ENCODE results near the gene SORL1-AS1.
"Not testable (repeated sequence)": the region's sequence is repeated elsewhere in the genome, so short reads cannot be mapped to it uniquely, and the experiment has no call there.

The SORL1-AS1 gene

GRCh38 chr11:121482231-121483129, 29.7 kb upstream of the SORL1-AS1 start:
- Mint-ChIP-seq H3K4me3 (peak overlapping the region; percentile 77), H3K36me3 (ENCODE audit: low read depth) (peaks cover 44% of the 10 kb centered on the region), H3K4me1 (peaks cover 45% of the 10 kb centered on the region), H3K27ac (peak overlapping the region; percentile 92), H3K27me3 (no peaks in the 10 kb centered on the region), H3K9me3 (no peaks in the 10 kb centered on the region)
- peak; percentile 89 for DNase-seq
- intact Hi-C loops (cut with micrococcal nuclease), result loop anchor here (1.0 kb wide), 3 partner anchors 14 to 30 kb away; partner anchors contain the start of genes SORL1 and SORL1-AS1

- peak overlapping the region; percentile 92 for H3K27ac Mint-ChIP-seq
- intact Hi-C loops (cut with micrococcal nuclease), result loop anchor here (1.0 kb wide), 3 partner anchors 13 to 29 kb away; partner anchors contain the start of genes SORL1 and SORL1-AS1
- peak; percentile 93 for DNase-seq
- H3K4me3 Mint-ChIP-seq, result peak overlapping the region; percentile 77
- H3K4me1 Mint-ChIP-seq, result peaks cover 50% of the 10 kb centered on the region
- not testable (repeated sequence) for H3K27me3 Mint-ChIP-seq, H3K9me3 Mint-ChIP-seq
- peaks cover 42% of the 10 kb centered on the region for H3K36me3 Mint-ChIP-seq (ENCODE audit: low read depth)
Measured at GRCh38 chr11:121481484-121482230, 28.9 kb upstream of the SORL1-AS1 start.

- Mint-ChIP-seq H3K9me3 (no peaks in the 10 kb centered on the region), H3K4me1 (peaks cover 48% of the 10 kb centered on the region), H3K4me3 (no peak overlapping the region), H3K27ac (no peak overlapping the region), H3K36me3 (ENCODE audit: low read depth) (peaks cover 36% of the 10 kb centered on the region), H3K27me3 (no peaks in the 10 kb centered on the region)
- DNase-seq, result no peak
- intact Hi-C loops (cut with micrococcal nuclease), result no loop called here
Measured at GRCh38 chr11:121479698-121480238, 27.0 kb upstream of the SORL1-AS1 start.

- intact Hi-C loops (cut with micrococcal nuclease), result no loop called here
- no peak overlapping the region for H3K27ac Mint-ChIP-seq
- no peaks in the 10 kb centered on the region for H3K9me3 Mint-ChIP-seq
- DNase-seq, result no peak
- no peaks in the 10 kb centered on the region for H3K27me3 Mint-ChIP-seq
- peaks cover 35% of the 10 kb centered on the region for H3K36me3 Mint-ChIP-seq (ENCODE audit: low read depth)
- no peak overlapping the region for H3K4me3 Mint-ChIP-seq
- H3K4me1 Mint-ChIP-seq, result peaks cover 50% of the 10 kb centered on the region
Measured at GRCh38 chr11:121478895-121479697, 26.3 kb upstream of the SORL1-AS1 start.

GRCh38 chr11:121478226-121478894, 25.6 kb upstream of the SORL1-AS1 start:
- no peak overlapping the region for H3K27ac Mint-ChIP-seq

GRCh38 chr11:121476379-121477032, 23.7 kb upstream of the SORL1-AS1 start:
- Mint-ChIP-seq H3K36me3 (ENCODE audit: low read depth) (peaks cover 47% of the 10 kb centered on the region), H3K27ac (peak overlapping the region; percentile 30), H3K4me3 (no peak overlapping the region), H3K9me3 (no peaks in the 10 kb centered on the region), H3K27me3 (no peaks in the 10 kb centered on the region), H3K4me1 (peaks cover 50% of the 10 kb centered on the region)
- no peak for DNase-seq
- intact Hi-C loops (cut with micrococcal nuclease), result no loop called here

More at GRCh38 chr11:121478226-121478894, 25.6 kb upstream of the SORL1-AS1 start:
- peaks cover 31% of the 10 kb centered on the region for H3K36me3 Mint-ChIP-seq (ENCODE audit: low read depth)
- no peak overlapping the region for H3K4me3 Mint-ChIP-seq
- no peak for DNase-seq
- no peaks in the 10 kb centered on the region for H3K9me3 Mint-ChIP-seq
- H3K4me1 Mint-ChIP-seq, result peaks cover 45% of the 10 kb centered on the region
- intact Hi-C loops (cut with micrococcal nuclease), result no loop called here
- H3K27me3 Mint-ChIP-seq, result no peaks in the 10 kb centered on the region

- no peak overlapping the region for H3K4me3 Mint-ChIP-seq
- H3K27ac Mint-ChIP-seq, result peak overlapping the region; percentile 32
- intact Hi-C loops (cut with micrococcal nuclease), result no loop called here
- H3K9me3 Mint-ChIP-seq, result peaks cover 4% of the 10 kb centered on the region
- H3K4me1 Mint-ChIP-seq, result peaks cover 57% of the 10 kb centered on the region
- no peaks in the 10 kb centered on the region for H3K27me3 Mint-ChIP-seq
- no peak for DNase-seq
- H3K36me3 Mint-ChIP-seq (ENCODE audit: low read depth), result peaks cover 59% of the 10 kb centered on the region
Measured at GRCh38 chr11:121474680-121475079, 21.9 kb upstream of the SORL1-AS1 start.

GRCh38 chr11:121473064-121473777, 20.5 kb upstream of the SORL1-AS1 start:
- Mint-ChIP-seq H3K9me3 (peaks cover 6% of the 10 kb centered on the region), H3K27me3 (no peaks in the 10 kb centered on the region), H3K27ac (peak overlapping the region; percentile 54), H3K4me3 (no peak overlapping the region), H3K36me3 (ENCODE audit: low read depth) (peaks cover 59% of the 10 kb centered on the region), H3K4me1 (peaks cover 65% of the 10 kb centered on the region)
- intact Hi-C loops (cut with micrococcal nuclease), result no loop called here
- no peak for DNase-seq

- Mint-ChIP-seq H3K36me3 (ENCODE audit: low read depth) (peaks cover 53% of the 10 kb centered on the region), H3K4me3 (no peak overlapping the region), H3K4me1 (peaks cover 73% of the 10 kb centered on the region), H3K9me3 (peaks cover 6% of the 10 kb centered on the region), H3K27me3 (no peaks in the 10 kb centered on the region), H3K27ac (no peak overlapping the region)
- no peak for DNase-seq
- intact Hi-C loops (cut with micrococcal nuclease), result no loop called here
Measured at GRCh38 chr11:121472312-121472711, 19.5 kb upstream of the SORL1-AS1 start.

- H3K4me3 Mint-ChIP-seq, result no peak overlapping the region
- H3K9me3 Mint-ChIP-seq, result peaks cover 6% of the 10 kb centered on the region
- no peak overlapping the region for H3K27ac Mint-ChIP-seq
- no peaks in the 10 kb centered on the region for H3K27me3 Mint-ChIP-seq
- intact Hi-C loops (cut with micrococcal nuclease), result no loop called here
- H3K4me1 Mint-ChIP-seq, result peaks cover 72% of the 10 kb centered on the region
- DNase-seq, result no peak
- peaks cover 51% of the 10 kb centered on the region for H3K36me3 Mint-ChIP-seq (ENCODE audit: low read depth)
Measured at GRCh38 chr11:121471167-121471566, 18.4 kb upstream of the SORL1-AS1 start.

GRCh38 chr11:121469910-121470309, 17.1 kb upstream of the SORL1-AS1 start:
- no peaks in the 10 kb centered on the region for H3K27me3 Mint-ChIP-seq
- peaks cover 80% of the 10 kb centered on the region for H3K4me1 Mint-ChIP-seq
- H3K9me3 Mint-ChIP-seq, result peaks cover 6% of the 10 kb centered on the region
- intact Hi-C loops (cut with micrococcal nuclease), result loop anchor here (5.0 kb wide), 1 partner anchor 122 kb away; no protein-coding TSS in a partner anchor
- H3K27ac Mint-ChIP-seq, result peak overlapping the region; percentile 65
- peak overlapping the region; percentile 39 for H3K4me3 Mint-ChIP-seq
- peaks cover 46% of the 10 kb centered on the region for H3K36me3 Mint-ChIP-seq (ENCODE audit: low read depth)
- no peak for DNase-seq

GRCh38 chr11:121467965-121468364, 15.2 kb upstream of the SORL1-AS1 start:
- intact Hi-C loops (cut with micrococcal nuclease), result loop anchor here (1.0 to 5.0 kb wide), 2 partner anchors 14 to 124 kb away; no protein-coding TSS in a partner anchor
- Mint-ChIP-seq H3K4me1 (peaks cover 87% of the 10 kb centered on the region), H3K4me3 (peak overlapping the region; percentile 72), H3K27ac (peak overlapping the region; percentile 78), H3K27me3 (no peaks in the 10 kb centered on the region), H3K36me3 (ENCODE audit: low read depth) (peaks cover 36% of the 10 kb centered on the region), H3K9me3 (peaks cover 6% of the 10 kb centered on the region)
- DNase-seq, result peak; percentile 91
